Measurements from ENCODE around the gene BCL2. TPM values are rescaled to one million over a fixed set of nuclear protein-coding genes. Genes with fewer than 3 reads are reported as not detected.

The BCL2 gene
- total RNA-seq, 1 experiment from 2014 or later: 2.5 TPM

- BruUV-seq (replicated peaks): no TSS peak
- H3K4me2 ChIP-seq (ENCODE audit: low read length): no peak overlapping the region
- DNase-seq (ENCODE audit: low read depth, low spot score) (no peak), ATAC-seq (no peak)
- H4K20me1 ChIP-seq (ENCODE audit: insufficient read depth): no peaks in the 10 kb centered on the region
- CTCF ChIA-PET: no interaction called here
- H2AFZ ChIP-seq (ENCODE audit: low read depth, low read length, poor library complexity, severe bottlenecking): no peak overlapping the region
- H3K27me3 ChIP-seq (ENCODE audit: insufficient read depth, low read length): 0 out of 2 replicates have a peak, but pooled peaks cover 8% of the 10 kb centered on the region
- intact Hi-C loops (cut with micrococcal nuclease): no loop called here
- POLR2A ChIA-PET: no interaction called here
- no peaks in the 10 kb centered on the region for H3K4me1 ChIP-seq (ENCODE audit: control insufficient read depth in 1 of 2, insufficient read depth in 2 of 2, low read length in 2 of 2)
- no peaks in the 10 kb centered on the region for H3K9me2 ChIP-seq (ENCODE audit: insufficient read depth)
- no peak overlapping the region for H3K27ac ChIP-seq (ENCODE audit: low read depth, low read length)
- H3K79me2 ChIP-seq (ENCODE audit: insufficient read depth, low read length): no peaks in the 10 kb centered on the region
- no peak overlapping the region for H3K4me3 ChIP-seq (replicated peaks in 1 of 2; ENCODE audit: low read depth in 1 of 2, low read length in 2 of 2)
- RAD21 ChIA-PET (ENCODE audit: low non-redundant PET in 1 of 2, low total read pairs in 2 of 2, uncharacterized antibody in 2 of 2, unreplicated experiment in 2 of 2): no interaction called here
- H3K9ac ChIP-seq (ENCODE audit: low read length): no peak overlapping the region
- TF ChIP-seq CEBPB (IDR thresholded peaks at IDR 0.05; ENCODE audit: low read depth) (no peak), SP1 (IDR thresholded peaks at IDR 0.05; ENCODE audit: low read depth) (no peak), CTCF (IDR thresholded peaks at IDR 0.05 in 2 of 3, conservative IDR thresholded peaks at IDR 0.05 in 1 of 3; ENCODE audit: borderline replicate concordance in 1 of 3, insufficient read depth in 1 of 3, low read depth in 2 of 3, low read length in 2 of 3) (no peak), ELF1 (IDR thresholded peaks at IDR 0.05; ENCODE audit: borderline replicate concordance, low read depth) (no peak)
- TF ChIP-seq, protein P1, sequence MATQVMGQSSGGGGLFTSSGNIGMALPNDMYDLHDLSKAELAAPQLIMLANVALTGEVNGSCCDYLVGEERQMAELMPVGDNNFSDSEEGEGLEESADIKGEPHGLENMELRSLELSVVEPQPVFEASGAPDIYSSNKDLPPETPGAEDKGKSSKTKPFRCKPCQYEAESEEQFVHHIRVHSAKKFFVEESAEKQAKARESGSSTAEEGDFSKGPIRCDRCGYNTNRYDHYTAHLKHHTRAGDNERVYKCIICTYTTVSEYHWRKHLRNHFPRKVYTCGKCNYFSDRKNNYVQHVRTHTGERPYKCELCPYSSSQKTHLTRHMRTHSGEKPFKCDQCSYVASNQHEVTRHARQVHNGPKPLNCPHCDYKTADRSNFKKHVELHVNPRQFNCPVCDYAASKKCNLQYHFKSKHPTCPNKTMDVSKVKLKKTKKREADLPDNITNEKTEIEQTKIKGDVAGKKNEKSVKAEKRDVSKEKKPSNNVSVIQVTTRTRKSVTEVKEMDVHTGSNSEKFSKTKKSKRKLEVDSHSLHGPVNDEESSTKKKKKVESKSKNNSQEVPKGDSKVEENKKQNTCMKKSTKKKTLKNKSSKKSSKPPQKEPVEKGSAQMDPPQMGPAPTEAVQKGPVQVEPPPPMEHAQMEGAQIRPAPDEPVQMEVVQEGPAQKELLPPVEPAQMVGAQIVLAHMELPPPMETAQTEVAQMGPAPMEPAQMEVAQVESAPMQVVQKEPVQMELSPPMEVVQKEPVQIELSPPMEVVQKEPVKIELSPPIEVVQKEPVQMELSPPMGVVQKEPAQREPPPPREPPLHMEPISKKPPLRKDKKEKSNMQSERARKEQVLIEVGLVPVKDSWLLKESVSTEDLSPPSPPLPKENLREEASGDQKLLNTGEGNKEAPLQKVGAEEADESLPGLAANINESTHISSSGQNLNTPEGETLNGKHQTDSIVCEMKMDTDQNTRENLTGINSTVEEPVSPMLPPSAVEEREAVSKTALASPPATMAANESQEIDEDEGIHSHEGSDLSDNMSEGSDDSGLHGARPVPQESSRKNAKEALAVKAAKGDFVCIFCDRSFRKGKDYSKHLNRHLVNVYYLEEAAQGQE (IDR thresholded peaks at IDR 0.05; ENCODE audit: low read depth): no peak
- H3K36me3 ChIP-seq (ENCODE audit: control insufficient read depth in 1 of 2, insufficient read depth in 2 of 2, low read length in 2 of 2): no peaks in the 10 kb centered on the region
- H3K9me3 ChIP-seq (ENCODE audit: control insufficient read depth in 1 of 2, insufficient read depth in 1 of 2, low read depth in 1 of 2, low read length in 2 of 2): no peaks in the 10 kb centered on the region
Measured at GRCh38 chr18:63259567-63260379, 59.8 kb downstream of the BCL2 start.
